Heart left ventricle (tissue), 13 donors: ENCODE results near the gene PRKG1.

Source experiments
- CTCF ChIP-seq, 12 donors: fragments of 200-600 bp; sonication (generic) in 4 of 12; IDR thresholded peaks; one replicate each; pipeline versions ENCODE4 v1.5.0 to v1.8.0; 2018 to 2022; ENCODE audit warnings: antibody characterized with exemption in 12 of 12, mild to moderate bottlenecking in 5 of 12
- POLR2A ChIP-seq, 2 donors: fragments of 450-650 bp; IDR thresholded peaks; one replicate each; pipeline ENCODE4 v1.6.1; 2017; ENCODE audit warnings: antibody characterized with exemption in 2 of 2, mild to moderate bottlenecking in 2 of 2, moderate library complexity in 2 of 2
- donor health status: ischemic (EF 13 %, LVEDD 7.1; RV severe dilation, severe dysfunction).
- donor health status: DM: no; HTN: yes; CAD: no.
- donor health status: DM: no; HTN: no; CAD: no.
- donor health status: ischemic (EF 25% LVEDD 6.9; RV normal size, moderate dysfunction).
- donor health status: ischemic (EF 25% LVEDD 5.7; RV mildly dilated, moderate dysfunction).
- donor health status: ischemic (EF 35%, LVEDD 5.7; RV mildly dilated, moderate dysfunction).
- donor health status: nonischemic (EF 11% LVEDD 7.7; RV severe dilation, severe dysfunction).
- donor health status: DM: yes; HTN: yes; CAD: no.
- donor health status: PGD.
- donor health status: ischemic (EF 29% LVEDD 5.4; RV normal size, mild dysfunction).
- donor health status: nonischemic (EF 23%, LVEDD 6.1; RV moderate dilation, normal function).

DNA sequence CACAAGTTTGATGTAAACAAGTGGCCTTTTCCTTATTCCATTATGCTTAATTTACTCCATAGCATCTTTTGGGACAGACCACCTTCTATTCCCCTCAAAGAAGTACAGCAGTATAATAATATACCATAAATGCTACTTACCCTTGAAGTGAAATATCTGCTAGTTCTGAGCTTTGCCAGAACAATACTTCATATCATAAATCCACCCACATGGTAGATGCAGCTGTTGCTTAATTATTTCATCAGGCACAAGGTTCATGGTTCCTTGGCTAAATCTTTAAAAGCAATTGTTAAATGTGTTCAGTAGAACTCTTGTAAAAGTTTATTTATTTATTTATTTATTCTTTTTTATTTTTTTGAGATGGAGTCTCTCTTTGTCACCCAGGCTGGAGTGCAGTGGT, 592.2 kb downstream of the PRKG1 start:
- TF ChIP-seq CTCF (IDR thresholded peaks at IDR 0.05) = no peak
- TF ChIP-seq POLR2A (IDR thresholded peaks at IDR 0.05) = no peak
